HG02759 (cell line): ENCODE measurements around the gene FAM171A2.
"Not testable (repeated sequence)": the region's sequence is repeated elsewhere in the genome, so short reads cannot be mapped to it uniquely, and the experiment has no call there.

Source experiments
- ATAC-seq: cut with Tn5 transposase; IDR thresholded peaks from one replicate; pipeline ENCODE4 v1.9.1; 2021; ENCODE audit warnings: mild to moderate bottlenecking, moderate library complexity; ENCODE audit not compliant: unreplicated experiment

FAM171A2 gene

GRCh38 chr17:44383861-44384260 lies 20.2 kb upstream of the FAM171A2 start:
- no peak for ATAC-seq

DNA sequence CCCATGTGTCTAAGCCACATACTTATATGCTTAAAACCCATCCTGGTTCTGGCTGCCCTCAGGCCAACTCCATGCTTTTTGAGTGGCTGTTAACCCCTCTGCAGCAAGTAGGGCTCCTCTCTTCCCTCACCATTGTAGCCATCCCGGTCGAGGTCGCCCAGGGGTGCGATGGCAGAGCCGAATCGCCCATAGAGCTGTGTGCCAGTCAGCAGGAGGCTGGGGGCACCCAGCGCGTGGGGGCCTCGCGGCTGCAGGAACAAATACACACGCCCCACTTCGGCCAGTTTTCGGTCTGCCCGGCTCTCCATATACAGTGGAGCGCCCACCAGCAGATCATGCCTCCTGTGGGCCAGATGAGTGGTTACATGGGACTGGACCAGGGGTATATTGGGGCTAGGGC lies 19.7 kb upstream of the FAM171A2 start:
- no peak for ATAC-seq

GRCh38 chr17:44382917-44383316 lies 19.3 kb upstream of the FAM171A2 start:
- no peak for ATAC-seq

GRCh38 chr17:44381810-44382305 lies 18.2 kb upstream of the FAM171A2 start:
- no peak for ATAC-seq

- ATAC-seq, result no peak
These were observed 17.1 kb upstream of the FAM171A2 start for GRCh38 chr17:44380767-44381166.

DNA sequence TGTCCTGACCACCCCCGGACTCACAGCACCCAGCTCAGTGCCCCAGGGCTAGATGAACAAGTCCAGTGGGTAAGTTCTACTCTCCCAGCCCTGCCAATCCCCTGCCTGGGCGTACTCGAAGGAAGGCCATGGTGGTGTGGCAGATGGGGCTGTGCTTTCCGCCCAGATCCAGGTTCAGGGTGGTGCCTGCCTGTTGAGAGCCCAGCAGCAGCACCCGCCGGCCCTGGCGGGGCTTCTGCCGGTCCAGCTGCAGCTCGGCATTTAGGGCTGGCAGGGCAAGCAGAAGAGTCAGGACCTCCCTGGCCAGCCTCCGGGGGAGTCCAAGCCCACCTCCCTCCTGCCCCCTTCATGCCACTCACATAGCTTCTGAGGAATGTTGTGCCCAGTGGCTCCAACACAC lies 16.2 kb upstream of the FAM171A2 start:
- ATAC-seq, result no peak

- ATAC-seq, result no peak
These were observed 14.6 kb upstream of the FAM171A2 start for GRCh38 chr17:44378171-44378705.

- ATAC-seq, result no peak
These were observed 13.1 kb upstream of the FAM171A2 start for GRCh38 chr17:44376779-44377178.

GRCh38 chr17:44376124-44376523 lies 12.5 kb upstream of the FAM171A2 start:
- ATAC-seq, result no peak

GRCh38 chr17:44375196-44376017 lies 11.8 kb upstream of the FAM171A2 start:
- ATAC-seq, result no peak

- ATAC-seq, result no peak
These were observed 10.9 kb upstream of the FAM171A2 start for GRCh38 chr17:44374306-44375195.

DNA sequence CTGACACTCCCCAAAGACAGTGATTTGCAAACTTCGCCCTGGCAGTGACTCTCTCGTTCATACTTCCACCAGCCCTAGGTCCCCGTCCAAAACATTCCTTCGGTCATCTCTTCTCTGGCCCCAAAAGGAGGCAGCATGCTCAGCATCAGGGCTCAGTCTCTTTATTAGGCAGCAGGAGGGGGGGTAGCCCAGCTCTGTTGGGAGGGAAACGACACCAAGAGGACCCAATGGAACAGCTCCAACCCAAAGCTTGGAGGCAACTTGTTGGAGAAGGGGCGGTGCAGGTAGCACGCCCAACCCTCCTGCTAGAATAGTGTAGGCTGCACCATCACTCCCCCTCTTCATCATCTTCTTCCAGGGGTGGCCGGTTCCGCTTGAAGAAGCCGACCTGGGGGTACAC lies 8.4 kb upstream of the FAM171A2 start:
- no peak for ATAC-seq

GRCh38 chr17:44369414-44370023 lies 5.9 kb upstream of the FAM171A2 start:
- not testable (repeated sequence) for ATAC-seq

DNA sequence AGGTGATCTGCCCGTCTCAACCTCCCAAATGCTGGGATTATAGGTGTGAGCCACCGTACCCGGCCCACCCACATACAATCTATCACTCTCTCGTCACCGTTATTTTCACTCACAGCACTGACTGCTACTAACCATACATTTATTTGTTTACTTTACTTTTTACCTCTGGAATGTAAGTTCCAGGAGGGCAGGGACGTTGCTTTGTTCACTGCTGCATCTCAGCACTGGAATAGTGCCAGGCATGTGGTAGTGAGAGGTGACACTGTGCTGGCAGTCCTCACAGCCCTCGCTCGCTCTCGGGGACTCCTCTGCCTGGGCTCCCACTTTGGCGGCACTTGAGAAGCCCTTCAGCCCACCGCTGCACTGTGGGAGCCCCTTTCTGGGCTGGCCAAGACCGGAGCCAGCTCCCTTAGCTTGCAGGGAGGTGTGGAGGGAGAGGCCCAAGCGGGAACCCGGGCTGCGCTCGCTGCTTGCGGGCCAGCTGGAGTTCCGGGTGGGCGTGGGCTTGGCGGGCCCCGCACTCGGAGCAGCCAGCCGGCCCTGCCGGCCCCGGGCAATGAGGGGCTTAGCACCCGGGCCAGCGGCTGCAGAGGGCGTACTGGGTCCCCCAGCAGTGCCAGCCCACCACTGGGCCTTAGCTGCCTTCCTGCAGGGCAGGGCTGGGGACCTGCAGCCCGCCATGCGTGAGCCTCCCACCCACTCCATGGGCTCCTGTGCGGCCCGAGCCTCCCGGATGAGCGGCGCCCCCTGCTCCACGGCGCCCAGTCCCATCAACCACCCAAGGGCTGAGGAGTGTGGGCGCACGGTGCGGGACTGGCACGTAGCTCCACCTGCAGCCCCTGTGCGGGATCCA lies 5.0 kb upstream of the FAM171A2 start:
- not testable (repeated sequence) for ATAC-seq

DNA sequence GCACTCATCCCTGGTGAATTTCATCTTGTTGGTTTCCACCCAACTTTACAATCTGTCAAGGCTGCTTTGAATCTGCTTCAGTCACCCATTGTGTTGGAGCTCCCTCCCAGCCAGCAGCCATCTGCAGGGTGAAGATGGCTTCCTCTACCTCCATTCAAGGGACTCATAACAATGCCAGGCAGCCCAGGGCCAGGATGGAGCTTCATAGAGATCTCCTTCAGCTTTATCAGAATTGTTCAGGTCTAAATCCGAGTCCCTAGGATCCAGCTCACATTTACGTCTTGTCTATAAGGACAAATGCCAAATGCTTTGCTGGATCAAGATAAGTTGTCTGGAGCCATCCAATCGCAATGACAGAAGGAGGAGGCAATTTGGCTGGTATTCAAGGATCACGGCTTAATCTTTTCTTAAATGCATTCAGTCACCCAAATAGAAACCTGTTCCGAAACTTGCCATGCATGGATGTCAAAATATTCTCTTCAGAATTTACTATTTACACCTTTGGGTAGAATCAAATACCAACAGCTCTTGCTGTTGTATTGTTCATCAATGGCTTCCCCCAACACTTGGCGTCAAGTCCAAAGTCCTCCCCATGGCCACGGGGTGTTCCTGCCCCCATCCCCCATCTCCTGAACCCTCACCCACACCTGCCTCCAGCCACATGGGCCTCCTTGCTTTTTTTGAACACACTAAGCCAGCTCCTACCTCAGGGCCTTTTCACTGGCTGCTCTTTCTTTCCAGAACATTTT lies 3.8 kb upstream of the FAM171A2 start:
- no peak for ATAC-seq

- ATAC-seq, result not testable (repeated sequence)
These were observed 1.4 kb upstream of the FAM171A2 start for GRCh38 chr17:44365051-44365450.

DNA sequence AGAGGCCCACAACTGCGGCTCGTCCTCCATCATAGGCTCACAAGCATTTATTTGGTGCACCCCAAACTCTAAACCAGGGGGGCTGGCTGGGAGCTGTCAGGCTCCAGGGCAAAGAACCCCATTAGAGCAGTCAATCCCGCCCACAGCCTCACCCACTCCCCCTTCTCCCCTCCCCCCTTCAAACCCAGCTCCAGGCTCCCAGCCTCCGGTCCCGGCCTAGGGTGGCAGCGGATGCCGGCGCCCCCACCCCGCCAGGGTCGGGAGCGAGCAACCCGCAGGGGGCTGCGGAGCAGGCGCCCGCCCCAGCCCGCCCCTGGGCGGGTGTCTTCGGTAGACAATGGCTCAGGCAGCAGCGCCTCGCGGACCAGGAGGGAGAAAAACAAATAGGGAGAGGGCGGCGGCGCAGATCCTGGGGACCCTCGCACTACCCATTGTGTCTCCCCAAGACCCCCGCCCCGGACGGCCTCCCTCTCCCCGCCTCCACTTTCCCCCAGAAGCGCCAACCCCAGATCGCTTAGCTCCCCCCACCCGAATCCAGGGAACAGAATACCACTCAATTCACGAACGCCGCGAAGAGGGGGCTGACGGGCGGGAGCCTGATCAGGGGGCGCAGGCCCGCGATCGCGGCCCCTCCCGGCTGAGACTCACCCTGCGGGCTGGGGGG lies 572 bp downstream of the FAM171A2 start:
- no peak for ATAC-seq

GRCh38 chr17:44362459-44362948 lies 1.1 kb downstream of the FAM171A2 start:
- no peak for ATAC-seq
